M059J (cell line): ENCODE data around the gene FRK. TPM values are rescaled to one million over a fixed set of nuclear protein-coding genes. Genes with fewer than 3 reads are reported as not detected.
"Not testable (repeated sequence)": the region's sequence is repeated elsewhere in the genome, so short reads cannot be mapped to it uniquely, and the experiment has no call there.

ENCODE experiments used
- DNase-seq: peaks from one replicate; pipeline ENCODE4 v3.0.0-alpha.2; 2012; ENCODE audit warnings: low read depth
- total RNA-seq: library from RNA; depleted of rRNA; stranded (reverse); fragments of >200 nt; shearing (Covaris generic); gene quantifications from 2 replicates; pipeline ENCODE4 v1.2.3, GENCODE V29; 2014; rRNA removed

The FRK gene
- 1.3 and 2.2 TPM in 2 replicates for total RNA-seq

GRCh38 chr6:116060572-116061283 is at the start of gene FRK:
Gene FRK, minus strand, starts transcription at chr6:116060891. Its CDS starts 580 bp downstream, at chr6:116060311.
- peak; percentile 76 for DNase-seq

GRCh38 chr6:116108836-116109235 is 48.1 kb upstream of the FRK start:
- no peak for DNase-seq

GRCh38 chr6:116106146-116106545 is 45.5 kb upstream of the FRK start:
- DNase-seq = no peak

- DNase-seq = no peak
These were observed 44.6 kb upstream of the FRK start for GRCh38 chr6:116105247-116105646.

GRCh38 chr6:116104636-116105035 is 43.9 kb upstream of the FRK start:
- no peak for DNase-seq

- no peak for DNase-seq
These were observed 42.2 kb upstream of the FRK start for GRCh38 chr6:116102873-116103272.

- DNase-seq = no peak
These were observed 41.1 kb upstream of the FRK start for GRCh38 chr6:116101790-116102189.

GRCh38 chr6:116101302-116101718 is 40.6 kb upstream of the FRK start:
- no peak for DNase-seq

- DNase-seq = peak; percentile 73
These were observed 40.0 kb upstream of the FRK start, which contains the start of gene NT5DC1 for GRCh38 chr6:116100419-116101301. Gene NT5DC1, plus strand, starts transcription at chr6:116100853. Its CDS starts 78 bp downstream, at chr6:116100931.

GRCh38 chr6:116099036-116099435 is 38.3 kb upstream of the FRK start:
- no peak for DNase-seq

GRCh38 chr6:116096979-116097816 is 36.5 kb upstream of the FRK start:
- peak; percentile 15 for DNase-seq

GRCh38 chr6:116096048-116096759 is 35.5 kb upstream of the FRK start:
- not testable (repeated sequence) for DNase-seq

- DNase-seq = no peak
These were observed 33.4 kb upstream of the FRK start for GRCh38 chr6:116094041-116094440.

- no peak for DNase-seq
These were observed 29.6 kb upstream of the FRK start for GRCh38 chr6:116090251-116090650.

GRCh38 chr6:116088946-116089345 is 28.3 kb upstream of the FRK start:
- peak; percentile 5 for DNase-seq

- peak; percentile 87 for DNase-seq
These were observed 26.8 kb upstream of the FRK start for GRCh38 chr6:116087437-116088027.

- DNase-seq = no peak
These were observed 23.6 kb upstream of the FRK start for GRCh38 chr6:116084284-116084683.

GRCh38 chr6:116083052-116083451 is 22.4 kb upstream of the FRK start:
- no peak for DNase-seq

GRCh38 chr6:116078945-116079344 is 18.3 kb upstream of the FRK start:
- no peak for DNase-seq

GRCh38 chr6:116078522-116078921 is 17.8 kb upstream of the FRK start:
- DNase-seq = no peak
